Vagina (tissue), 2 donors: ENCODE data around the gene SPDYE4. TPM values are rescaled to one million over a fixed set of nuclear protein-coding genes. Genes with fewer than 3 reads are reported as not detected.
A peak's percentile ranks its signal among the peaks of the same experiment; 100 is the strongest.

Experiments
- DNase-seq, 2 donors: peaks; one replicate each; pipeline ENCODE4 v3.0.0-alpha.2; 2017; ENCODE audit errors: extremely low spot score in 2 of 2
- H3K27ac ChIP-seq: fragments of 200-600 bp; sonication (generic); one replicate; pipeline ENCODE4 v1.5.1; 2019
- H3K27me3 ChIP-seq: fragments of 200-600 bp; sonication (generic); one replicate; pipeline ENCODE4 v1.5.1; 2019
- H3K36me3 ChIP-seq, 2 donors: fragments of 200-600 bp; sonication (generic); one replicate each; pipeline ENCODE4 v1.5.1; 2017 to 2019
- H3K4me1 ChIP-seq: fragments of 200-600 bp; sonication (generic); one replicate; pipeline ENCODE4 v1.5.1; 2019
- H3K4me3 ChIP-seq, 2 donors: fragments of 200-600 bp; sonication (generic); 1 replicate in 1 of 2; 2 replicates in 1 of 2; pipeline ENCODE4 v1.5.1; 2016 to 2019
- H3K9me3 ChIP-seq: fragments of 200-600 bp; sonication (generic); one replicate; pipeline ENCODE4 v1.5.1; 2019
- CTCF ChIP-seq, 3 experiments: fragments of 450-650 bp in 2 of 3; fragments of 200-600 bp in 1 of 3; sonication (generic) in 1 of 3; IDR thresholded peaks; one replicate each; pipeline ENCODE4 v1.5.1; 2017 to 2019; ENCODE audit warnings: antibody characterized with exemption in 3 of 3, mild to moderate bottlenecking in 2 of 3, moderate library complexity in 2 of 3
- POLR2A ChIP-seq, 2 donors: fragments of 450-650 bp; IDR thresholded peaks; one replicate each; pipeline ENCODE4 v1.6.1; 2017; ENCODE audit warnings: antibody characterized with exemption in 2 of 2, mild to moderate bottlenecking in 2 of 2, moderate library complexity in 2 of 2
- POLR2AphosphoS5 ChIP-seq, 2 donors: sonication (generic); formaldehyde crosslinking; IDR thresholded peaks; one replicate each; pipeline ENCODE4 v1.9.0; 2017; ENCODE audit warnings: antibody characterized with exemption in 2 of 2, mild to moderate bottlenecking in 2 of 2, low read depth in 1 of 2; ENCODE audit not compliant: insufficient read depth in 1 of 2
- intact Hi-C: fragments of 100-400 bp; cut with DNase I; formaldehyde crosslinking; loops from one replicate; pipeline ENCODE4 v1.15.1; 2023
- total RNA-seq: library from RNA; depleted of rRNA; stranded (reverse); fragments of >200 nt; gene quantifications from one replicate; pipeline ENCODE4 v1.2.3, GENCODE V29; 2016

SPDYE4 gene
- total RNA-seq, 1 donor from 2014 or later: not detected

- H3K36me3 ChIP-seq: no peaks in the 10 kb centered on the region
- no peak for TF ChIP-seq CTCF (IDR thresholded peaks at IDR 0.05)
- no peak for TF ChIP-seq POLR2AphosphoS5 (IDR thresholded peaks at IDR 0.05; ENCODE audit: insufficient read depth in 1 of 2, low read depth in 1 of 2)
- TF ChIP-seq POLR2A (IDR thresholded peaks at IDR 0.05): no peak
- no peaks in the 10 kb centered on the region for H3K9me3 ChIP-seq
- no peaks in the 10 kb centered on the region for H3K27me3 ChIP-seq
- H3K4me1 ChIP-seq: no peaks in the 10 kb centered on the region
- intact Hi-C loops: no loop called here
- H3K27ac ChIP-seq: no peak overlapping the region
- no peak overlapping the region for H3K4me3 ChIP-seq
- peak in 1 of 2 donors; percentile 20 for DNase-seq
Observed at GRCh38 chr17:8757189-8757588, 1.2 kb downstream of the SPDYE4 start.

GRCh38 chr17:8755590-8756255 lies 2.6 kb downstream of the SPDYE4 start:
- Histone ChIP-seq H3K4me1 (no peaks in the 10 kb centered on the region), H3K4me3 (no peak overlapping the region), H3K27me3 (no peaks in the 10 kb centered on the region), H3K9me3 (no peaks in the 10 kb centered on the region), H3K36me3 (no peaks in the 10 kb centered on the region), H3K27ac (no peak overlapping the region)
- DNase-seq: peak; percentile 49 to 87
- intact Hi-C loops: no loop called here
- TF ChIP-seq POLR2AphosphoS5 (IDR thresholded peaks at IDR 0.05; ENCODE audit: insufficient read depth in 1 of 2, low read depth in 1 of 2): no peak
- no peak for TF ChIP-seq POLR2A (IDR thresholded peaks at IDR 0.05)
- TF ChIP-seq CTCF (IDR thresholded peaks at IDR 0.05): no peak

DNA sequence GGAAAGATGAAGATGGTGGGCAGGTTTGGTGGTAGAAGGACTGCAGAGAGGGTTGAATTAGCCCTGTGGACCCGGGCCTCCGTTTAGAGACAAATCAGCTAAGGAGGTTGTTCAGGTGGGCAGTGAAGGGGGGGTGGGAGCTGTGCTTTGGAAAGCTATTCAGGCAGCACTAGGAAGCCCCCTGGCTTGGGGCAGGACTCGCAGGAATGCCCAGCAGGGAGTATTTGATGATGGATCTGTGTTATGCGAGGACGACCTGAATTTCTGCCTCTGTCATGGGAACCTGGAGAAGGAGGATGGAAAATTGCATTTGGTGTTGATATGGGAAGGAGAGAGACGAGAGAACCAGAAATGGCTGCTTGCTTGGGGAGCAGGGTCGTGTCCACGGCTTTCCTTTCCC lies 3.5 kb downstream of the SPDYE4 start:
- no peaks in the 10 kb centered on the region for H3K9me3 ChIP-seq
- no peak overlapping the region for H3K4me3 ChIP-seq
- H3K27ac ChIP-seq: no peak overlapping the region
- TF ChIP-seq CTCF (IDR thresholded peaks at IDR 0.05) (no peak), POLR2AphosphoS5 (IDR thresholded peaks at IDR 0.05; ENCODE audit: insufficient read depth in 1 of 2, low read depth in 1 of 2) (no peak), POLR2A (IDR thresholded peaks at IDR 0.05) (no peak)
- H3K27me3 ChIP-seq: no peaks in the 10 kb centered on the region
- intact Hi-C loops: no loop called here
- no peaks in the 10 kb centered on the region for H3K36me3 ChIP-seq
- peak; percentile 29 to 82 for DNase-seq
- H3K4me1 ChIP-seq: no peaks in the 10 kb centered on the region

GRCh38 chr17:8753976-8754440 lies 4.3 kb downstream of the SPDYE4 start:
- no peak for DNase-seq
- H3K27ac ChIP-seq: no peak overlapping the region
- TF ChIP-seq POLR2AphosphoS5 (IDR thresholded peaks at IDR 0.05; ENCODE audit: insufficient read depth in 1 of 2, low read depth in 1 of 2) (no peak), POLR2A (IDR thresholded peaks at IDR 0.05) (no peak), CTCF (IDR thresholded peaks at IDR 0.05) (no peak)
- no peaks in the 10 kb centered on the region for H3K9me3 ChIP-seq
- intact Hi-C loops: no loop called here
- no peaks in the 10 kb centered on the region for H3K36me3 ChIP-seq
- no peak overlapping the region for H3K4me3 ChIP-seq
- H3K4me1 ChIP-seq: no peaks in the 10 kb centered on the region
- no peaks in the 10 kb centered on the region for H3K27me3 ChIP-seq
